Urothelium cell line (cell line): Measurements from ENCODE around the gene FAM168A.
"Not testable (repeated sequence)": the region's sequence is repeated elsewhere in the genome, so short reads cannot be mapped to it uniquely, and the experiment has no call there.

Source experiments
- DNase-seq: peaks from one replicate; pipeline ENCODE4 v3.0.0; 2011; ENCODE audit warnings: low spot score, mixed read lengths
- FAIRE-seq: peaks from 2 replicates; lab custom pipeline; 2011; peaks lifted over from hg19 to GRCh38; lab: Jason Lieb, UNC

FAM168A gene

GRCh38 chr11:73475549-73476095 is 122.3 kb downstream of the FAM168A start:
- no peak for DNase-seq
- FAIRE-seq, result no peak

DNA sequence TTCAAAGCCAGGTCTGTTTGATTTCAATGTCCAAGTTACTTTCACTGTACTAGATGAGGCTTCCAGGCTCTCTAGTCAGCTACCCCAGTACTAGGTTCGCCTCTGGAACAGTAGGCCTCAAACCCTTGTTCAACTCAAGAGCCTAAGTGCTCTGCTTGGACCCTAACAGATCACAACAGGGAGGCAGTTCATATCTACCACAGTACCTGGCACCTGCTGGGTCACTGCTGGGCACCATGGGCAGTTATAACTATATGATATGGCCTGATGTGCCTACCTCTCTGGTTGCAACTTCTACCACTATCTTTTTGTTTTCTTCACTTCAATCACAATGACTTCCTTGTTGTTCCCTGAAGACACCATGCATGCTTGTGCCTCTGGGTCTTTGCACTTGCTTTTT is 124.7 kb downstream of the FAM168A start:
- DNase-seq (no peak), FAIRE-seq (no peak)

- FAIRE-seq, result not testable (repeated sequence)
Measured at GRCh38 chr11:73470036-73470612, 127.8 kb downstream of the FAM168A start.

DNA sequence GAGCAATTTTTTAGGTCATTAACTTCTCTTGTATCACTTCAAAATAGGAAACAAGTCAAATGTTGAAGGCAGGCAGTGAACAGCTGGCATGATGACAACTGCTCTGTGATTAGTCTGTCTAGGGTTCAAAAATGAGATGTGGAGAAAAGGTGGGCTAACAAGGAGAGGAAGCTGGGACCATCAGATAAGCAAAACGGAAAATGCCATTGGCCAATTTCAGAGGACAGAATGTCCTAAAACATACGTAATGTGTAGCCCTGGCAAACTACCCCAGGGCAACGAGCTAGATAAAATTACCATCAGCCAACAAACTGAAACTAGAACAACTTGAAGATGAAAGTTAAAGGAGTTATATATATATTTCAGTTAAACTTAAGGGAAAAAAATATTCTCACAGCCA is 128.5 kb downstream of the FAM168A start:
- DNase-seq (no peak), FAIRE-seq (no peak)

More at GRCh38 chr11:73470036-73470612, 127.8 kb downstream of the FAM168A start:
- DNase-seq, result not testable (repeated sequence)

- DNase-seq (no peak), FAIRE-seq (no peak)
Measured at GRCh38 chr11:73468590-73469161, 129.2 kb downstream of the FAM168A start.

DNA sequence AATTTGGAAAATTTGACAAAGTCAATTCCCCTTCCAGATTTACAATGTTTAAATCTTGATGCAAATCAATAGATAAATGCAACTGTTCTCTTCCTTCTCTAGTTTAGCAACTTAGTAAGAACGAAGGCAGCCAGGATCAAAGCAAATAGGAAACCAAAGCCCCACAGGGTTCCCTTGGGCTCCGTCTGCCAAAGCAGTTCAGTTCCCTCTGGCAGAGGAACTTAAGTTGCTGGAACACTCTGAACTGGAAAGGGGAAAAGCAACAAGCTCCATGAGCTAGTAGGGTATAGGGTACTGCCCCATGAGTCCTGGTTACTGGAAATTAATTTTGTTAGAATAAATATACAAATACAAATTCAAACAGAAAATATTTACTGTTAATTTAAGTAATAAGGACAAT is 130.4 kb downstream of the FAM168A start:
- FAIRE-seq, result no peak
- no peak for DNase-seq

GRCh38 chr11:73466643-73467042 is 131.3 kb downstream of the FAM168A start:
- DNase-seq (no peak), FAIRE-seq (no peak)

GRCh38 chr11:73465871-73466270 is 132.0 kb downstream of the FAM168A start:
- DNase-seq, result no peak
- FAIRE-seq, result no peak

DNA sequence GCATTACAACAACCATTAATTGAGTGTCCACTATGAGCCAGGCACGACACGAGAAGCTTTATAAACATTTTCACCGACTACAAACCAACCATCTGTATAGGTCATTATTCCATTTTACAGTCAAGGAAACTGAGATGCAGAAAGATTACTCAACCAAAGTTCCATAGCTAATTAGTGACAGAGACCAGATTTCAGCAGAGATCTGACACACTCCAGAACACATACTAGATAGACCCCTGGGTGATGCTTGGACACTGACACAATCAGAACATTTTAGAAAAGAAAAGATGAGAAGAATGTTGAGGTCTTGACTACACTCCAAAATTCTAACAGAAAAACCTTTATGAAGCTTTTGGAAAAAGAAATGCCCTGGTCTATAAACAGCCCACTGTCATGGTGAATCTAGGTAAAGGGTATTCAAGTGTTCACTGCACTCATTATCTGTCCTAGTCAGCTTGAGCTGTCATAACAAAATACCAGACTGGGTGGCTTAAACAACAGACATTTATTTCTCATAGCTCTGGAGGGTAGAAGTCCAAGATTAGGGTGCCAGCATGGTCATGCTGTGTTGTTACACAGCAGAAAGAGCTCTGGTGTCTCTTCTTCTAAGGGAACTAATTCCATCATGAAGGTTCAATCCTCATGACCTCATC is 132.8 kb downstream of the FAM168A start:
- DNase-seq (no peak), FAIRE-seq (no peak)

DNA sequence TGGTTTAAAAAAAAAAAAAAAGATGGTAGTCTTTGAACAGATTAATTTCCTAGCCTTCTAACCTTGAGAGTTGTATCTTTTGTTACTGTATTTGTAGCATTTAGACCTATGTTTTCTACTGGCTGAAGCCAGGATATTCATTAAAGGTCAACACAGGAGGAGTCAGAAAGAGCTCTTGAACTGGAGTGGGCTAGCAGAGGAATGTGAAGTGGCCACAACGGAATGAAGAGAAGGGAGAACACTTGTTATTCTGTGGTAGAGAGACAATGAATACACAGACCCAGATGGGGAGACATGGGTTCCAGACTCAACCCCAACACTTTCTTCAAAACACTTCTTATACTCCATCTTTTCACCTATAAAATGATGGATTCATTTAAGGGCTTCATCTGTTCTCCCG is 133.6 kb downstream of the FAM168A start:
- no peak for DNase-seq
- FAIRE-seq, result no peak

DNA sequence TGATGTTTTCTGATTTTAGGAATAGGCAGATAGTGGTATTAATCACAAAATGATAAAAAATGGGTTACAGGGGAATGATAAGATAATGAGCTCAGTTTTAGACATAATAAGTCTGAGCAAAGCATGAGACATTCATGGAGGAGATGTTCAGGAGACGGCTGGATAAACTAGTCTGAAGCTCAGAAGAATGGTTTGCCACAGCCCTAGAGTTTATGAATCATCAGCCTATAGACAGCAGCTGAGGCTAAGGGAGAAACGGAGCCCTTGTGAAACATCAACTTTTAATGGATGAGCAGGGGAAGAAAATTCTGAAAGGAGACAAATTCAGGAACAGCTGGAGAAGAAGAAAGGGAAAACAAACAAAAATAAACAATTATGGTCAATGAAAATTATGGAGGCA is 134.6 kb downstream of the FAM168A start:
- DNase-seq (no peak), FAIRE-seq (no peak)

DNA sequence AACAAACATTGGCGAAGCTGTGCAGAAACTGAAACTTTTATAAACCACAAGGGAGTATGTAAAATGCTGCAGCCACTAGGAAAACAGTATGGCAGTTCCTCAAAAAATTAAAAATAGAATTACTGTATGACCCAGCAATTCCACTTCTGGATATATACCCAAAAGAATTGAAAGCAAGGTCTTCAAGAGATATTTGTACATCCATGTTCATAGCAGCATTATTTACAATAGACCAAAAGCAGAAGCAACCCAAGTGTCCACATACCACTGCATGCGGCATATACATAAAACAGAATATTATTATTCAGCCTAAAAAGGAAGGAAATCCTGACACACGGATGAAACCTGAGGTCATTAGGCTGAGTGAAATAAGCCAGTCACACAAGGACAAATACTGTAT is 135.9 kb downstream of the FAM168A start:
- DNase-seq (no peak), FAIRE-seq (no peak)

DNA sequence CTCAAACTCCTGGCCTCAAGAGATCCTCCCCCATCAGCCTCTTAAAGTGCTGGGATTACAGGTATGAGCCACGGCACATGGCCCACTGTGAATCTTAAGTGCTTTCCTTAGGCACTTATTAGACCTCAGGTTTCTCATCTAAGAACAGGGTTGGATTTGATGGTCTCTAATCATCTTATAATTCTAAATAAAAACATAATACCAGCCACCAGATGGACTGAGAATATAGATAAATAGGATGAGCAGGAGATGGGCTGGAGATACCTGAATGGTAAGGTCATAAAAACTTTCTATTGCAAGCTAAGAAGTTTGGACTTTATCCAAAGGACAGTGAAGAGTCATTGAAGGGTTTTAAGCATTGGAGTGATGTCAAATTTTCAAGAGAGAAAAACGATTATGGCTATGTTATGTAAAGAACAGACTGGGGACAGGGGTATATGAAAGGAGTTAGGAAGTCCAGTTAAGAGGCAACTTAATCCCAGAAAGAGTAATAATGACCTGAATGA is 136.5 kb downstream of the FAM168A start:
- FAIRE-seq (no peak), DNase-seq (no peak)

DNA sequence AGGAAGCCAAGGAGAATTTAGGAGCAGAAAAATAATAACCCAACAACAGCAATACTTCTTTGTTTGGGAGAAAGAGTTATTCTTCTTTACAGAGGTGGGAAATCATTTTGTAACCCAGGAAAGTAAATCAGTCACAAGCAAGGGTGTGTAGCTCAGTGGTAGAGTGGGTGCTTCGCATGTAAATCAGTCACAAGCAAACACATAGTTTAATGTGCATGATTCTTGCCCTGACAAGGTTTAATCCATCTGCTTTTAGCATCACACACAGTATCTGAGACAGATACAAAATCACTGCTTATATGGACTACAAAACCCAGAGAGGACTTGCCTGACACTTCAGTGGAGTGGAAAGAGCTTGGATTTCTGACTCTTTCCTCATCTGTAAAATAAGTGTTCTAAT is 139.7 kb downstream of the FAM168A start:
- DNase-seq, result no peak
- FAIRE-seq, result no peak

DNA sequence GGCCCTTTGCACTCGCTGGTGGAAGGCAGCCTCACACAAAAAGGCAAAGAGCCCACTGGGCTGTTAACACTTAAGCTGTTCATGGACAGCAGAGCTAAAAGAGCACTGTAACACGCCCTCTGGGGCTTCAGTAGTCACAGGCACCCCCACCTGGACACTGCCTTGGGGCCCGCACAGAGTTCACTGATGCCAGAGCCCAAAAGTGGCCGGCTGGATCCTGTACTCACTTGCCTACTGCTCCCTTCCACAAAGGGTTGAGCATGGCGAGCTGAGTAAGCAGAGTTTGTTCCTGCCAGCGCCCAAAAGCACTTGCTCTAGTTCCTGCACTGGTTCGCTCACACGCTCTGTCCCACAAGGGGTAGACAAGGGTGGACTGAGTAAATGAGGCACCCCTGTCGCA is 142.9 kb downstream of the FAM168A start:
- DNase-seq (no peak), FAIRE-seq (no peak)

DNA sequence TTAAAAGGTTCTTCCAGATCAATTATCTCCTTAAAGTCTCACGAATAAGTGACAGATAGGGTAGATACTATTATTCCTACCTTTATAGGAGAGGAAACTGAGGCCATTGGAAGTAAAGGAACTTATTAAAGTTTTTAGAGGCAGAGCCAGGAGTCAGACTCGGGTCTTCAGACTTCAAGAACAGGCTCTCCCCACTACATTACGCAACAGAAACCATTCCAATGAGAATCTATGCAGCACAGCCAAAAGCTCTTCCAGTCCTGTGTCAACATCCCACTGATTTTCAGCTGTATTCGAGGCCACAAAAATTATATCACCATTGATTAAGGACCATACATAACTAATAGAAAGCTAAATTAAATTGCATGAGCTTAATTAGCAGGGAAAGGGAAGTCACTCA is 144.3 kb downstream of the FAM168A start:
- DNase-seq (no peak), FAIRE-seq (no peak)

DNA sequence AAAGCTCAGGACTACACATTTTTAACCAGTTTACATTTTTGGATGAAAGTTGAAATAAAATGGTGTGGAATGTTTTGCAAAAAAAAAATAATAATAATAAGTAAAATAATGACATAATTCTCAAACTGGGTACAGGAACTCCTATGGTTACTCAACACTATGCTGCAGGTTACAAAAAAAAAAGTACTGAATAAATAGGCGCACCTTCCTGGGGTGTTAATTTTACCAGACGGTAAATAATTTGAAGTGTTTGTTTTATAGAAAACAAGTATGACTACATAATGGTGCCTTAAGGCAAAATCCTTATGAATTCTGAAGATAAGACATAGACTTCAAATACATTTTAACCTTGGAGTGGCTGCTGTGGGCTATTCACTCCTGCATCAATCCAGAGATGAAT is 145.2 kb downstream of the FAM168A start:
- FAIRE-seq (no peak), DNase-seq (no peak)

GRCh38 chr11:73451896-73452295 is 146.0 kb downstream of the FAM168A start:
- FAIRE-seq (no peak), DNase-seq (no peak)

- no peak for FAIRE-seq
- no peak for DNase-seq
Measured at GRCh38 chr11:73446766-73447165, 151.1 kb downstream of the FAM168A start.

GRCh38 chr11:73445980-73446379 is 151.9 kb downstream of the FAM168A start:
- DNase-seq, result no peak
- FAIRE-seq, result no peak

DNA sequence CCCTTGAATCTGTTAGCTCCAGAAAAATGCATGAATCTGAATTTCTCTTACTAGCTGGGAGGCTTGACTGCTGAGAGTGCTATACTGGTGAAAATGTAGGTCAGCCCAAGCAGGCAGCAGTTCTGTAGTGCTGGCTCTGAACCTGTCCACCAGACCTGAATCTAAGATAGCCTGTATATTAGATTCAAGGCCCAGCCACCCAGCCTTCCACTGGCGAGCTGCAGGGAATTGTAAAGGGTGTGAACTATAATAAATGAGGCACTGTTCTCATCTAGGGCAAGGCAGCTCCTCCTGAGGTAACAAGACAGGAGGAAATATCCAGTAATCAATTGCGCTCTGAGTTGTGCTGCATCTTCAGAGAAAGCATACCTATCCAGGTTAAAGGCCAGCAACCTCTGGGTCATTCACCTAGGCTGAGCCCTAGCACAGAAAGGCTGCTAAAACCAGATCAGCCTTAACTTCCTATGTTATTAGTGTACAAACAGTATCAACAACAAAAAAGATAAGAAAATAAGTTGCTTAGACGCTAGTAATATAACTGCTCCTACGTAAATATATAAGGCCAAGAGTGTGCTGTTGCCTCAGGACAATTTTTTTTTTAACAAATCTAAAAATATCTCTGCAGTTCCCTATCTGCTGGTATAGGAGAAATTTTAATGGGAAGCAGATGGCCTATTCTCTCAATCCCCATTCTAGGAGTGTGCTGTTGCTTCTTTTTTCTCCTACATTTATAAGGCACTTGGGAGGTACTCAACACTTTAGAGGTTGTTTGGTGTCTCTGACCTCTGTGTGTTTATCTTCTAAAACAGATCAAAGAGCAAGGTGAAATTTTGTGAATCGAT is 158.7 kb downstream of the FAM168A start:
- DNase-seq, result no peak
- no peak for FAIRE-seq
